ENCODE data around the gene FGF14.

GRCh38 chr13:102203718-102204117, 198.1 kb downstream of the FGF14 start:
- TF ChIP-seq CTCF (IDR thresholded peaks at IDR 0.05), result no peak
- no peak for TF ChIP-seq POLR2A (IDR thresholded peaks at IDR 0.05)

Measured in Peyer's patch (tissue), 4 donors.